K562 (cell line): Measurements from ENCODE around the gene HNRNPDL. TPM values are rescaled to one million over a fixed set of nuclear protein-coding genes. Genes with fewer than 3 reads are reported as not detected.

Experiments
- ATF7 ChIP-seq: fragments of 450-650 bp; IDR thresholded peaks from 2 replicates; pipeline ENCODE4 v1.7.1; 2014; ENCODE audit warnings: mild to moderate bottlenecking, moderate library complexity
- BRCA1 ChIP-seq, 2 experiments: fragments of 450-650 bp in 1 of 2; sonication (generic) in 1 of 2; formaldehyde crosslinking in 1 of 2; IDR thresholded peaks; 2 replicates each; pipeline versions ENCODE4 v1.5.0 to v1.6.1; 2017 to 2020; ENCODE audit warnings: mild to moderate bottlenecking in 1 of 2, missing genetic modification reagents in 1 of 2
- BRD4 ChIP-seq: fragments of 200-600 bp; sonication (generic); IDR thresholded peaks from 2 replicates; pipeline ENCODE4 v1.6.1; 2017; ENCODE audit warnings: inconsistent platforms
- CUX1 ChIP-seq: fragments of 200-800 bp; sonication (Bioruptor generic); IDR thresholded peaks from 2 replicates; pipeline ENCODE4 v1.6.1; 2016; ENCODE audit warnings: missing genetic modification characterization, missing compliant biosample characterization
- CXXC5 ChIP-seq: fragments of 250-450 bp; sonication (Bioruptor Pico); IDR thresholded peaks from 2 replicates; pipeline ENCODE4 v1.8.0; 2022; ENCODE audit warnings: inconsistent platforms, mild to moderate bottlenecking, moderate library complexity
- ELK1 ChIP-seq: sonication (generic); formaldehyde crosslinking; IDR thresholded peaks from 2 replicates; pipeline ENCODE4 v1.8.1; 2022; ENCODE audit warnings: missing genetic modification reagents
- ILK ChIP-seq: fragments of 450-650 bp; IDR thresholded peaks from 2 replicates; pipeline ENCODE4 v1.6.1; 2016; ENCODE audit warnings: missing genetic modification characterization, low read depth, mild to moderate bottlenecking, missing compliant biosample characterization, moderate library complexity, borderline replicate concordance
- KLF1 ChIP-seq: fragments of 450-650 bp; IDR thresholded peaks from 2 replicates; pipeline ENCODE4 v1.6.1; 2016; ENCODE audit warnings: missing genetic modification characterization, missing compliant biosample characterization
- LCOR ChIP-seq: sonication (generic); formaldehyde crosslinking; IDR thresholded peaks from 2 replicates; pipeline ENCODE4 v1.8.0; 2022; ENCODE audit warnings: mild to moderate bottlenecking, missing genetic modification reagents
- MAZ ChIP-seq, 2 experiments: fragments of 450-650 bp in 1 of 2; sonication (generic) in 1 of 2; formaldehyde crosslinking; IDR thresholded peaks in 1 of 2; conservative IDR thresholded peaks in 1 of 2; 2 replicates each; pipeline versions ENCODE4 v1.4.0 to v1.5.0; 2020; ENCODE audit warnings: mild to moderate bottlenecking in 1 of 2, missing genetic modification reagents in 1 of 2
- MCM7 ChIP-seq, 2 experiments: fragments of 450-650 bp; IDR thresholded peaks; 2 replicates each; pipeline ENCODE4 v1.6.1; 2016 to 2018
- NR2F6 ChIP-seq: fragments of 450-650 bp; formaldehyde crosslinking; IDR thresholded peaks from 2 replicates; pipeline ENCODE4 v1.4.0; 2020; ENCODE audit warnings: mild to moderate bottlenecking
- POLR3G ChIP-seq: IDR thresholded peaks from 2 replicates; pipeline ENCODE4 v1.6.1; 2011; ENCODE audit not compliant: insufficient read length, insufficient replicate concordance; ENCODE audit errors: extremely low read depth
- RAD51 ChIP-seq: fragments of 450-650 bp; IDR thresholded peaks from 2 replicates; pipeline ENCODE4 v1.7.1; 2016; ENCODE audit warnings: low read depth, mild to moderate bottlenecking, borderline replicate concordance
- RBM14 ChIP-seq: fragments of 200-400 bp; formaldehyde crosslinking; IDR thresholded peaks from 2 replicates; pipeline ENCODE4 v1.6.1; 2018; ENCODE audit warnings: low read depth, mild to moderate bottlenecking, low read length, moderate library complexity, borderline replicate concordance; ENCODE audit not compliant: insufficient read depth
- SMAD1 ChIP-seq: fragments of 150-350 bp; IDR thresholded peaks from 2 replicates; pipeline ENCODE4 v1.6.1; 2014; ENCODE audit warnings: low read length, low read depth; ENCODE audit not compliant: partially characterized antibody
- TAF1 ChIP-seq: IDR thresholded peaks from 2 replicates; pipeline ENCODE4 v1.6.1; 2011; ENCODE audit warnings: mild to moderate bottlenecking, low read length, moderate library complexity; ENCODE audit not compliant: insufficient read depth, control insufficient read depth, severe bottlenecking; ENCODE audit errors: extremely low read depth
- TAF9B ChIP-seq: fragments of 450-650 bp; IDR thresholded peaks from 2 replicates; pipeline ENCODE4 v1.6.1; 2018; ENCODE audit warnings: mild to moderate bottlenecking; ENCODE audit not compliant: partially characterized antibody
- ZBED1 ChIP-seq: IDR thresholded peaks from 2 replicates; pipeline ENCODE4 v1.6.1; 2014
- ZFP30 ChIP-seq: fragments of 250-450 bp; sonication (Bioruptor Pico); IDR thresholded peaks from 2 replicates; pipeline ENCODE4 v1.8.0; 2022; ENCODE audit warnings: moderate library complexity, mild to moderate bottlenecking, inconsistent platforms, borderline replicate concordance
- ZNF175 ChIP-seq: fragments of 200-800 bp; sonication (Bioruptor generic); IDR thresholded peaks from 2 replicates; pipeline ENCODE4 v1.6.1; 2016; ENCODE audit warnings: low read depth, mild to moderate bottlenecking, missing genetic modification characterization, missing compliant biosample characterization
- ZNF23 ChIP-seq: fragments of 250-450 bp; sonication (Bioruptor Pico); IDR thresholded peaks from 2 replicates; pipeline ENCODE4 v1.4.0; 2020; ENCODE audit warnings: mild to moderate bottlenecking
- ZNF764 ChIP-seq: fragments of 250-450 bp; sonication (Bioruptor Pico); IDR thresholded peaks from 2 replicates; pipeline ENCODE4 v1.4.0; 2020; ENCODE audit warnings: low read depth, mild to moderate bottlenecking, moderate library complexity
- polyA plus RNA-seq, 8 experiments: library from polyadenylated mRNA; depleted of rRNA in 4 of 8; stranded (reverse) in 5 of 8; unstranded in 3 of 8; fragments of >200 nt; fragmentation: Nextera tagmentation in 2 of 8; fragmentation: Illumina TruSeq in 1 of 8; extraction: Ambion mirVana in 2 of 8; extraction: Trizol in 1 of 8; gene quantifications; 2 replicates each; pipeline versions ENCODE4 v1.2.1 to v1.2.3, GENCODE V29; 2011 to 2014; ENCODE audit warnings: inconsistent platforms in 1 of 8, missing spikeins in 1 of 8
- total RNA-seq, 7 experiments: library from RNA; depleted of rRNA in 6 of 7; stranded (reverse); fragments of >200 nt in 6 of 7; fragmentation: Illumina TruSeq in 2 of 7; extraction: Trizol in 2 of 7; gene quantifications; 2 replicates each; pipeline versions ENCODE4 v1.2.1 to v1.2.3, GENCODE V29; 2011 to 2021; ENCODE audit warnings: low replicate concordance in 1 of 7

HNRNPDL gene
- total and polyA plus RNA-seq, 9 of the 15 experiments (the other 6 are each of a cell fraction or from before 2014, with no cell fraction given): 243 to 652 (median 351) TPM

DNA sequence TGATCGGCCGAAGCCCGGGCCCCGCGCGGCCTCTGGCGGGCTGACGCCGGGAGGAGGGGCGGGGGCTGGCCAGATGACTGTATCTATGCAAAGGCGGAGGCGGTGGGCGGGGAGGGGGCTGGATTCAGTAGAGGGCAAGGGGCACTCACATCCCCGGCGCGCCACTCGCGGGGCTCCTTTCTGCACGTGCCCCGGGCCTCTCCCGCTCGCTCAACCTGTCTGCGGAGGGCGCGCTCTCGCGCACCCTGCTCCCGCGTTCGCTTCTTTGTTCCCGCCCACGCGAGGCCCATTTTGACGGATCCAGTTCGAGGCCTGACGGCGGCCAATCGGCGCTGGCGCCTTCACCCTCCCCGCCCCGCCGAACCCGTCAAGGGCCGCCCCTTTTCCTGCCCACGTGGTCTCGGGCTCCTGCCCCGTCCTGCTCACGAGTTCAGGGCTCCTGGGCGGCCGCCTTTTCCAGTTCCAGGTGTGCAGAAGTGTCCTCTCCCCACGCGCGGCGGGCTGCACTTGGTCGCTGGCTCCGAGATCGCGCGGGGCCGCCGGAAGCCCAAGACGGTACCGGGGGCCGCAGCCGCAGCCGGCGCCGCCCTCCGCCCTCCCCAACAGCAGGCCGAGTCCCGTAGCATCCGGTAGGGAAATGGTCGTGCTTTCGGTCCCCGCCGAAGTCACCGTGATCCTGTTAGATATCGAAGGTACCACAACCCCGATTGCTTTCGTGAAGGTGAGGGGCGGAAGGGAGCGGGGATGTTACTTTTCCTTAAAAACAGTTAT lies at the start of gene HNRNPDL, which contains the start of gene ENOPH1 (continued):
- TF ChIP-seq TAF1: peak; percentile 66
- TF ChIP-seq CXXC5 (CRISPR knock-in tag): peak; percentile 90
- TF ChIP-seq BRCA1 (IDR thresholded peaks at IDR 0.05): no peak
- TF ChIP-seq BRCA1 (CRISPR knock-in tag; IDR thresholded peaks at IDR 0.05): no peak
- no peak for TF ChIP-seq RBM14
- TF ChIP-seq NR2F6 (CRISPR knock-in tag): no peak
- TF ChIP-seq POLR3G: no peak
- TF ChIP-seq KLF1 (tag): no peak
- no peak for TF ChIP-seq CUX1 (CRISPR knock-in tag)
- no peak for TF ChIP-seq ELK1 (CRISPR knock-in tag)
- no peak for TF ChIP-seq MCM7 (IDR thresholded peaks at IDR 0.05)
- no peak for TF ChIP-seq ZNF23 (CRISPR knock-in tag)
- no peak for TF ChIP-seq BRD4
- TF ChIP-seq RAD51: peak; percentile 94
- peak; percentile 48 to 83; a peak in 3 of 4 replicates for TF ChIP-seq MAZ (CRISPR knock-in tag; conservative IDR thresholded peaks at IDR 0.05 in 1 of 2, IDR thresholded peaks at IDR 0.05 in 1 of 2)
- no peak for TF ChIP-seq SMAD1
- no peak for TF ChIP-seq ZNF175 (CRISPR knock-in tag)
- peak; percentile 55 for TF ChIP-seq TAF9B
- no peak for TF ChIP-seq ILK (tag)
- no peak for TF ChIP-seq ZFP30
- no peak for TF ChIP-seq ZNF764 (CRISPR knock-in tag)
- peak; percentile 68 for TF ChIP-seq LCOR (CRISPR knock-in tag)
- no peak; the same call in 1 of the 2 replicates for TF ChIP-seq ZBED1
- TF ChIP-seq ATF7: peak; percentile 64; the same call in 1 of the 2 replicates
